Natural killer cell (primary cell): ENCODE results near the gene FBXO47. TPM values are rescaled to one million over a fixed set of nuclear protein-coding genes. Genes with fewer than 3 reads are reported as not detected.

ENCODE experiments used
- ATAC-seq, 3 donors: fragments of 150-1000 bp in 2 of 3; fragments of 200-7000 bp in 1 of 3; cut with Tn5 transposase; 1 replicate in 1 of 3; 2 replicates in 2 of 3; pipeline ENCODE4 v1.10.0; 2021; ENCODE audit warnings: mild to moderate bottlenecking in 2 of 3, moderate library complexity in 2 of 3
- DNase-seq, 2 donors: peaks; one replicate each; pipeline versions ENCODE4 v3.0.0 to v3.0.0-alpha.2; 2013 to 2021; ENCODE audit warnings: mixed read lengths in 1 of 2
- H3K27ac ChIP-seq: one replicate; pipeline ENCODE4 v1.5.1; 2013; ENCODE audit warnings: mild to moderate bottlenecking, low read length
- H3K27me3 ChIP-seq: one replicate; pipeline ENCODE4 v1.6.1; 2013; ENCODE audit warnings: low read length; ENCODE audit not compliant: control insufficient read depth, insufficient read depth
- H3K36me3 ChIP-seq: one replicate; pipeline ENCODE4 v1.6.1; 2013; ENCODE audit warnings: low read length; ENCODE audit not compliant: control insufficient read depth, insufficient read depth
- H3K4me1 ChIP-seq: one replicate; pipeline ENCODE4 v1.6.1; 2013; ENCODE audit warnings: low read length; ENCODE audit not compliant: control insufficient read depth, insufficient read depth
- H3K4me3 ChIP-seq: one replicate; pipeline ENCODE4 v1.5.1; 2013; ENCODE audit warnings: low read length
- H3K9me3 ChIP-seq: one replicate; pipeline ENCODE4 v1.6.1; 2013; ENCODE audit warnings: low read length; ENCODE audit not compliant: control insufficient read depth, insufficient read depth
- H3K27ac Mint-ChIP-seq, 2 donors: one replicate each; pipeline ENCODE4 v1.8.0; 2022; ENCODE audit warnings: mild to moderate bottlenecking in 2 of 2, mixed read lengths in 2 of 2, moderate library complexity in 1 of 2
- H3K27me3 Mint-ChIP-seq, 2 donors: one replicate each; pipeline ENCODE4 v1.8.0; 2022; ENCODE audit warnings: low read depth in 2 of 2, mixed read lengths in 2 of 2
- H3K36me3 Mint-ChIP-seq: one replicate; pipeline ENCODE4 v1.8.0; 2022; ENCODE audit warnings: mixed read lengths
- H3K4me1 Mint-ChIP-seq, 2 donors: one replicate each; pipeline ENCODE4 v1.8.0; 2022; ENCODE audit warnings: mixed read lengths in 2 of 2
- H3K4me3 Mint-ChIP-seq: one replicate; pipeline ENCODE4 v1.8.0; 2022; ENCODE audit warnings: mild to moderate bottlenecking, moderate library complexity, mixed read lengths
- H3K9me3 Mint-ChIP-seq, 2 donors: one replicate each; pipeline ENCODE4 v1.8.0; 2022; ENCODE audit warnings: mixed read lengths in 2 of 2
- WGBS: methylation state at CpG from one replicate; pipeline ENCODE4 v1.1.7; 2013; ENCODE audit warnings: missing lambda C conversion rate; ENCODE audit not compliant: insufficient coverage; 5-methylcytosine and 5-hydroxymethylcytosine counted together
- intact Hi-C: fragments of 100-400 bp; cut with micrococcal nuclease; formaldehyde crosslinking; loops from one replicate; pipeline ENCODE4 v1.14.2; 2022
- total RNA-seq, 4 donors: library from RNA; stranded (reverse); fragments of 120-200 nt in 1 of 4; gene quantifications; one replicate each; pipeline versions ENCODE4 v1.2.3 to v1.2.4, GENCODE V29; 2013 to 2022
- TF ChIP-seq, protein P1 (sequence below): fragments of 200-600 bp; IDR thresholded peaks from one replicate; pipeline ENCODE4 v1.8.0; 2022; ENCODE audit warnings: antibody characterized with exemption

Gene FBXO47
- total RNA-seq, 3 donors from 2014 or later (not counting 1 experiment from before 2014, with no cell fraction given): not detected

DNA sequence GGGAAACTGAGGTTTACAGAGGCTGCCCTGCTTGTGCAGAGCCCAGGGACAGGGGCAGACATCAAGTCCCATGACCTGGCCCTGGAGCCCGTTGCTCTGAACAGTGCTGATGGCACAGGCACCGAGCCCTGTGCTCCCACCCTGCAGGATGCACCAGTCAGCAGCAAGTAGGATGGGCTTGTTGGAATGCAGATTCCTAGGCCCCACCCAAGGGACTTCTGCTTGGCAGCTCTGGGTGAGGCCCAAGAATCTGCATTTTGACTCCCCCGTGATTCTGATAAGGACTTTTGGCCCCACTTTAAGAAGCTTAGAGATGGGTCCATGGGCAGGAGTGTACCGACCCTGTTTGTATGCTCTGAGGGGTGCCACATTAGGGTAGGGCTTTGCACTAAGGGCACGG lies 74.1 kb downstream of the FBXO47 start:
- no peaks in the 10 kb centered on the region for H3K27me3 Mint-ChIP-seq
- no peaks in the 10 kb centered on the region for H3K27me3 ChIP-seq
- WGBS: 45% methylated on average over 5 of the region's 5 CpGs
- intact Hi-C loops: no loop called here
- H3K36me3 Mint-ChIP-seq: no peaks in the 10 kb centered on the region
- DNase-seq (peak in 1 of 2 donors; percentile 26), ATAC-seq (peak in 1 of 3 donors; percentile 10)
- H3K4me3 ChIP-seq: no peak overlapping the region
- H3K9me3 ChIP-seq: no peaks in the 10 kb centered on the region
- H3K27ac Mint-ChIP-seq: peak overlapping the region; percentile 90 to 92
- H3K36me3 ChIP-seq: peaks cover 71% of the 10 kb centered on the region
- H3K4me1 ChIP-seq: peaks cover 97% of the 10 kb centered on the region
- H3K27ac ChIP-seq: peak overlapping the region; percentile 72
- peaks cover 76 to 89% of the 10 kb centered on the region in 2 donors for H3K4me1 Mint-ChIP-seq
- H3K9me3 Mint-ChIP-seq: no peaks in the 10 kb centered on the region
- TF ChIP-seq, protein P1, sequence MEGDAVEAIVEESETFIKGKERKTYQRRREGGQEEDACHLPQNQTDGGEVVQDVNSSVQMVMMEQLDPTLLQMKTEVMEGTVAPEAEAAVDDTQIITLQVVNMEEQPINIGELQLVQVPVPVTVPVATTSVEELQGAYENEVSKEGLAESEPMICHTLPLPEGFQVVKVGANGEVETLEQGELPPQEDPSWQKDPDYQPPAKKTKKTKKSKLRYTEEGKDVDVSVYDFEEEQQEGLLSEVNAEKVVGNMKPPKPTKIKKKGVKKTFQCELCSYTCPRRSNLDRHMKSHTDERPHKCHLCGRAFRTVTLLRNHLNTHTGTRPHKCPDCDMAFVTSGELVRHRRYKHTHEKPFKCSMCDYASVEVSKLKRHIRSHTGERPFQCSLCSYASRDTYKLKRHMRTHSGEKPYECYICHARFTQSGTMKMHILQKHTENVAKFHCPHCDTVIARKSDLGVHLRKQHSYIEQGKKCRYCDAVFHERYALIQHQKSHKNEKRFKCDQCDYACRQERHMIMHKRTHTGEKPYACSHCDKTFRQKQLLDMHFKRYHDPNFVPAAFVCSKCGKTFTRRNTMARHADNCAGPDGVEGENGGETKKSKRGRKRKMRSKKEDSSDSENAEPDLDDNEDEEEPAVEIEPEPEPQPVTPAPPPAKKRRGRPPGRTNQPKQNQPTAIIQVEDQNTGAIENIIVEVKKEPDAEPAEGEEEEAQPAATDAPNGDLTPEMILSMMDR: no peak
- peak overlapping the region; percentile 70 for H3K4me3 Mint-ChIP-seq

DNA sequence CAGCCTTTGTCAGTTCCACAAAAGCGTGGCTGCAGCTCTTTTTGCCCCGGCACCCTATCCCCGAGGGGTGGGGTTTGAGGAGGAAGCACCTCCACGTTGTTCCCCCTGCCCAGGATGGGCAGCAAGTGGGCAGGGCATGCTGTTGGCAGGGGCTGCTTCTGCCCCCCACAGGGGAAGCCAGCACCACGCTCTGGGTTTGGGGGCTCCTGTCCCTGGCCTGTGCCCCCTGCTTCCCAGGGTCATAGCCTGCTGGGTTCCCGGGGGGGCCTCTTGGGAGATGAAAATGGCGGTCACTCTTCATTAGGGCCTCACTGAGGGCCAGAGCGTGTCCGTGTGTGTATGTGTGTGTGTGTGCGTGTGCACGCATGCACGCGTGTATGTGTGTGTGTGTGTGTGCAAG lies 74.6 kb downstream of the FBXO47 start:
- DNase-seq (no peak), ATAC-seq (no peak)
- Histone ChIP-seq H3K4me3 (no peak overlapping the region), H3K9me3 (no peaks in the 10 kb centered on the region), H3K27ac (peak overlapping the region; percentile 40), H3K36me3 (peaks cover 74% of the 10 kb centered on the region), H3K4me1 (peaks cover 97% of the 10 kb centered on the region), H3K27me3 (no peaks in the 10 kb centered on the region)
- H3K36me3 Mint-ChIP-seq: no peaks in the 10 kb centered on the region
- H3K4me3 Mint-ChIP-seq: peak overlapping the region; percentile 49
- peaks cover 76 to 87% of the 10 kb centered on the region in 2 donors for H3K4me1 Mint-ChIP-seq
- TF ChIP-seq, protein P1: no peak
- WGBS: 79% methylated on average over 13 of the region's 13 CpGs
- no peaks in the 10 kb centered on the region for H3K9me3 Mint-ChIP-seq
- peak overlapping the region; percentile 90 to 92 for H3K27ac Mint-ChIP-seq
- no peaks in the 10 kb centered on the region for H3K27me3 Mint-ChIP-seq
- intact Hi-C loops: no loop called here

DNA sequence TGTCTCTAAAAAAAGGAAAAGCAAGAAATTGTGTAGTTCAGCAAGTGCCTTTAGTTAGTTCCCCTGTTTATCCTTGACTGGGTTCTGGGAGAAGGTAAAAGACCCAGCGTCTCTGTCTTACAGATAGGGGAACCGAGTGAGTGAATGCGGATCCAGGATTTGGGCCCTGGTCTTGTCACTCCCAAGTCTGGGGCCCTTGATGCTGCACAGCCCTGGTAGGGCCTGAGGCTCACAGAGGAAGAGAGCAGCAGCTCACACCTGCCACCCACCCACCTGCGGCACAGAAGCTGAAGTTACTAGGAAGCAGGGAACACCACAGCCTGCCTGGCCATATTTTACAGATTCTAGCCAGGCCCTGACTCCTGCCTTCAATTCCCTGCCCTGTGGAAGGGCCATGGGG lies 75.1 kb downstream of the FBXO47 start:
- H3K27ac Mint-ChIP-seq: peak overlapping the region; percentile 90 to 92
- H3K4me1 ChIP-seq: peaks cover 97% of the 10 kb centered on the region
- ATAC-seq (no peak), DNase-seq (peak in 1 of 2 donors; percentile 25)
- intact Hi-C loops: no loop called here
- 73% methylated on average over 4 of the region's 4 CpGs for WGBS
- no peaks in the 10 kb centered on the region for H3K9me3 ChIP-seq
- no peak overlapping the region for H3K4me3 ChIP-seq
- H3K36me3 Mint-ChIP-seq: no peaks in the 10 kb centered on the region
- H3K4me1 Mint-ChIP-seq: peaks cover 76 to 86% of the 10 kb centered on the region in 2 donors
- peak overlapping the region; percentile 70 for H3K4me3 Mint-ChIP-seq
- TF ChIP-seq, protein P1: no peak
- no peaks in the 10 kb centered on the region for H3K27me3 Mint-ChIP-seq
- no peaks in the 10 kb centered on the region for H3K9me3 Mint-ChIP-seq
- no peaks in the 10 kb centered on the region for H3K27me3 ChIP-seq
- peak overlapping the region; percentile 40 for H3K27ac ChIP-seq
- H3K36me3 ChIP-seq: peaks cover 73% of the 10 kb centered on the region

DNA sequence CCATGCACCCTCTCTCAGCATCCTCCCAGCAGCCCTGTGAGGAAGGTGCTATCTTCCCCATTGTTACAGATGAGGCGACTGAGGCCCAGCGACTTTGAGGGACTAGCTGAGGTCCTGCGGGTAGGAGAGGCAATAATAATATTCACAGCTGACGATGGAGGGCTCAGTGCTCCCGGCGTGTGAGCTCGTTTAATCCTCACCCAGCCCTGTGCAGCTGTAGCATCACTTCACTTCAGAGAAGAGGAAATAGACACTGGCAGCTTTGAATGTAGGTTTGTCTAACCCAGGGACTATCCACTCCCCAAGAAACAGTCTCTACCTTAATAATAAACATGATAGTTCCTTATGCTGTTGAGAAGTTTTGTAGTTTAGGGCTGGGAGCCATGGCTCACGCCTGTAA lies 75.8 kb downstream of the FBXO47 start:
- Mint-ChIP-seq H3K27me3 (no peaks in the 10 kb centered on the region), H3K27ac (peak overlapping the region; percentile 90 to 92), H3K4me3 (peak overlapping the region; percentile 70), H3K9me3 (no peaks in the 10 kb centered on the region), H3K36me3 (no peaks in the 10 kb centered on the region), H3K4me1 (peaks cover 82 to 87% of the 10 kb centered on the region in 2 donors)
- no peaks in the 10 kb centered on the region for H3K27me3 ChIP-seq
- peaks cover 97% of the 10 kb centered on the region for H3K4me1 ChIP-seq
- ATAC-seq (no peak), DNase-seq (peak in 1 of 2 donors; percentile 64)
- H3K4me3 ChIP-seq: no peak overlapping the region
- no peaks in the 10 kb centered on the region for H3K9me3 ChIP-seq
- intact Hi-C loops: no loop called here
- H3K36me3 ChIP-seq: peaks cover 67% of the 10 kb centered on the region
- WGBS: 54% methylated on average over 8 of the region's 8 CpGs
- peak overlapping the region; percentile 40 for H3K27ac ChIP-seq
- TF ChIP-seq, protein P1: no peak
